IMR-90 (cell line): ENCODE results near the gene CBX8.

Experiments used
- CEBPB ChIP-seq: IDR thresholded peaks from 2 replicates; pipeline ENCODE4 v1.6.1; 2012; ENCODE audit warnings: low read depth, low read length, improper control_type of control experiment
- MAFK ChIP-seq: IDR thresholded peaks from 2 replicates; pipeline ENCODE4 v1.6.1; 2012; ENCODE audit warnings: low read depth, low read length, improper control_type of control experiment
- MAZ ChIP-seq: IDR thresholded peaks from 2 replicates; pipeline ENCODE4 v1.6.1; 2012; ENCODE audit warnings: low read depth, mild to moderate bottlenecking, low read length, improper control_type of control experiment, moderate library complexity, borderline replicate concordance
- NFE2L2 ChIP-seq: fragments of 150-350 bp; IDR thresholded peaks from 2 replicates; pipeline ENCODE4 v1.6.1; 2016; ENCODE audit warnings: low read depth, mild to moderate bottlenecking, low read length
- POLR2A ChIP-seq: IDR thresholded peaks from 2 replicates; pipeline ENCODE4 v1.6.1; 2012; ENCODE audit warnings: mild to moderate bottlenecking, low read depth, low read length
- RAD21 ChIP-seq: IDR thresholded peaks from 2 replicates; pipeline ENCODE4 v1.6.1; 2012; ENCODE audit warnings: low read length, improper control_type of control experiment
- RCOR1 ChIP-seq: IDR thresholded peaks from 2 replicates; pipeline ENCODE4 v1.6.1; 2012; ENCODE audit warnings: mild to moderate bottlenecking, low read length, improper control_type of control experiment; ENCODE audit not compliant: insufficient replicate concordance
- SMC3 ChIP-seq: fragments of 150-350 bp; IDR thresholded peaks from 2 replicates; pipeline ENCODE4 v1.6.1; 2016; ENCODE audit warnings: low read depth, mild to moderate bottlenecking, antibody characterized with exemption, low read length, moderate library complexity
- TF ChIP-seq, protein P1 (sequence below): conservative IDR thresholded peaks from 2 replicates; pipeline ENCODE4 v1.5.1; 2012; ENCODE audit warnings: mild to moderate bottlenecking, low read depth, low read length, improper control_type of control experiment
- TF ChIP-seq, protein P2 (sequence below): fragments of 150-350 bp; IDR thresholded peaks from 2 replicates; pipeline ENCODE4 v1.6.1; 2016; ENCODE audit warnings: low read depth, mild to moderate bottlenecking, low read length, moderate library complexity, borderline replicate concordance
- TF ChIP-seq, protein P3 (sequence below): fragments of 150-350 bp; IDR thresholded peaks from 2 replicates; pipeline ENCODE4 v1.6.1; 2017; ENCODE audit warnings: mild to moderate bottlenecking, antibody characterized with exemption, low read length, low read depth

- TF ChIP-seq, protein P1, sequence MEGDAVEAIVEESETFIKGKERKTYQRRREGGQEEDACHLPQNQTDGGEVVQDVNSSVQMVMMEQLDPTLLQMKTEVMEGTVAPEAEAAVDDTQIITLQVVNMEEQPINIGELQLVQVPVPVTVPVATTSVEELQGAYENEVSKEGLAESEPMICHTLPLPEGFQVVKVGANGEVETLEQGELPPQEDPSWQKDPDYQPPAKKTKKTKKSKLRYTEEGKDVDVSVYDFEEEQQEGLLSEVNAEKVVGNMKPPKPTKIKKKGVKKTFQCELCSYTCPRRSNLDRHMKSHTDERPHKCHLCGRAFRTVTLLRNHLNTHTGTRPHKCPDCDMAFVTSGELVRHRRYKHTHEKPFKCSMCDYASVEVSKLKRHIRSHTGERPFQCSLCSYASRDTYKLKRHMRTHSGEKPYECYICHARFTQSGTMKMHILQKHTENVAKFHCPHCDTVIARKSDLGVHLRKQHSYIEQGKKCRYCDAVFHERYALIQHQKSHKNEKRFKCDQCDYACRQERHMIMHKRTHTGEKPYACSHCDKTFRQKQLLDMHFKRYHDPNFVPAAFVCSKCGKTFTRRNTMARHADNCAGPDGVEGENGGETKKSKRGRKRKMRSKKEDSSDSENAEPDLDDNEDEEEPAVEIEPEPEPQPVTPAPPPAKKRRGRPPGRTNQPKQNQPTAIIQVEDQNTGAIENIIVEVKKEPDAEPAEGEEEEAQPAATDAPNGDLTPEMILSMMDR: no peak
- TF ChIP-seq POLR2A (no peak), RCOR1 (peak; percentile 1), RAD21 (no peak), MAFK (no peak), NFE2L2 (no peak), MAZ (0 out of 2 replicates have a peak, but pooled peaks have one; percentile 8), SMC3 (no peak), CEBPB (no peak)
- TF ChIP-seq, protein P2, sequence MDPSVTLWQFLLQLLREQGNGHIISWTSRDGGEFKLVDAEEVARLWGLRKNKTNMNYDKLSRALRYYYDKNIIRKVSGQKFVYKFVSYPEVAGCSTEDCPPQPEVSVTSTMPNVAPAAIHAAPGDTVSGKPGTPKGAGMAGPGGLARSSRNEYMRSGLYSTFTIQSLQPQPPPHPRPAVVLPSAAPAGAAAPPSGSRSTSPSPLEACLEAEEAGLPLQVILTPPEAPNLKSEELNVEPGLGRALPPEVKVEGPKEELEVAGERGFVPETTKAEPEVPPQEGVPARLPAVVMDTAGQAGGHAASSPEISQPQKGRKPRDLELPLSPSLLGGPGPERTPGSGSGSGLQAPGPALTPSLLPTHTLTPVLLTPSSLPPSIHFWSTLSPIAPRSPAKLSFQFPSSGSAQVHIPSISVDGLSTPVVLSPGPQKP: no peak
- TF ChIP-seq, protein P3, sequence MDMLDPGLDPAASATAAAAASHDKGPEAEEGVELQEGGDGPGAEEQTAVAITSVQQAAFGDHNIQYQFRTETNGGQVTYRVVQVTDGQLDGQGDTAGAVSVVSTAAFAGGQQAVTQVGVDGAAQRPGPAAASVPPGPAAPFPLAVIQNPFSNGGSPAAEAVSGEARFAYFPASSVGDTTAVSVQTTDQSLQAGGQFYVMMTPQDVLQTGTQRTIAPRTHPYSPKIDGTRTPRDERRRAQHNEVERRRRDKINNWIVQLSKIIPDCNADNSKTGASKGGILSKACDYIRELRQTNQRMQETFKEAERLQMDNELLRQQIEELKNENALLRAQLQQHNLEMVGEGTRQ: no peak
Measured at GRCh38 chr17:79793924-79794304, 3.0 kb downstream of the CBX8 start.
